ENCODE results near the gene PDSS2. TPM values are rescaled to one million over a fixed set of nuclear protein-coding genes. Genes with fewer than 3 reads are reported as not detected.

Gene PDSS2
- total RNA-seq, 1 experiment from 2014 or later: 17.8 TPM

DNA sequence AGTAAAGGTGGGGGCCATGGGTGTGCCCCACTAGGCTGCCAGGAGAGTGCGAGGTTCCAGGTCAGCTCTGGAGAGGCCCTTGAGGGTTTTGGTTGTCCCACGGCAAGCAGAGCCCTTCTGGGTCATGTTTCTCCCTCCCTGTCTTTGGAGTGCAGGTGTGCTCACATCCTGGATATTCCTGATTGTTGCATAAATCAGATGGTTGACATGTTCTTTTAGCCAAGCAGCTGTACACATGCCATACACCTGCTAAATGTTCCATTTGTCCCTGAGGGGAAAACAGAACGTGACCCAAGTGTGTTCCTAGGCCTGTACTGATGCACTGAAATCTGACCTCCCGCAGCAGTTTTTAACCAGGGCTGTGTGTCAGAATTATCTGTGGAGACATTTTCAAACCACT lies 266.5 kb downstream of the PDSS2 start:
- no peaks in the 10 kb centered on the region for H3K9me2 ChIP-seq (ENCODE audit: insufficient read depth)
- H3K9me3 ChIP-seq (ENCODE audit: insufficient read depth, low read depth): no peaks in the 10 kb centered on the region
- ChIA-PET POLR2A (ENCODE audit: unreplicated experiment) (no interaction called here), CTCF (no interaction called here)
- no peaks in the 10 kb centered on the region for H3F3A ChIP-seq (ENCODE audit: insufficient read depth, low read depth)
- H3K79me2 ChIP-seq (ENCODE audit: low read depth): no peaks in the 10 kb centered on the region
- DNase-seq: no peak
- H3K27me3 ChIP-seq (ENCODE audit: insufficient read depth, low read depth): no peaks in the 10 kb centered on the region
- no peaks in the 10 kb centered on the region for H3K36me3 ChIP-seq (ENCODE audit: low read depth)
- no peak overlapping the region for H2AFZ ChIP-seq
- no peak overlapping the region for H3K4me3 ChIP-seq
- H3K4me1 ChIP-seq (replicated peaks; ENCODE audit: insufficient read depth): no peaks in the 10 kb centered on the region
- H3K27ac ChIP-seq: no peak overlapping the region
- intact Hi-C loops (cut with micrococcal nuclease; ENCODE audit: unreplicated experiment): no loop called here
- BruUV-seq (replicated peaks): no TSS peak
- H3K4me2 ChIP-seq: no peak overlapping the region
- no peaks in the 10 kb centered on the region for H4K20me1 ChIP-seq (ENCODE audit: insufficient read depth)
- no peak for TF ChIP-seq EZH2 (IDR thresholded peaks at IDR 0.05; ENCODE audit: low read depth)
- TF ChIP-seq, protein P1, sequence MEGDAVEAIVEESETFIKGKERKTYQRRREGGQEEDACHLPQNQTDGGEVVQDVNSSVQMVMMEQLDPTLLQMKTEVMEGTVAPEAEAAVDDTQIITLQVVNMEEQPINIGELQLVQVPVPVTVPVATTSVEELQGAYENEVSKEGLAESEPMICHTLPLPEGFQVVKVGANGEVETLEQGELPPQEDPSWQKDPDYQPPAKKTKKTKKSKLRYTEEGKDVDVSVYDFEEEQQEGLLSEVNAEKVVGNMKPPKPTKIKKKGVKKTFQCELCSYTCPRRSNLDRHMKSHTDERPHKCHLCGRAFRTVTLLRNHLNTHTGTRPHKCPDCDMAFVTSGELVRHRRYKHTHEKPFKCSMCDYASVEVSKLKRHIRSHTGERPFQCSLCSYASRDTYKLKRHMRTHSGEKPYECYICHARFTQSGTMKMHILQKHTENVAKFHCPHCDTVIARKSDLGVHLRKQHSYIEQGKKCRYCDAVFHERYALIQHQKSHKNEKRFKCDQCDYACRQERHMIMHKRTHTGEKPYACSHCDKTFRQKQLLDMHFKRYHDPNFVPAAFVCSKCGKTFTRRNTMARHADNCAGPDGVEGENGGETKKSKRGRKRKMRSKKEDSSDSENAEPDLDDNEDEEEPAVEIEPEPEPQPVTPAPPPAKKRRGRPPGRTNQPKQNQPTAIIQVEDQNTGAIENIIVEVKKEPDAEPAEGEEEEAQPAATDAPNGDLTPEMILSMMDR (conservative IDR thresholded peaks at IDR 0.05): no peak

DNA sequence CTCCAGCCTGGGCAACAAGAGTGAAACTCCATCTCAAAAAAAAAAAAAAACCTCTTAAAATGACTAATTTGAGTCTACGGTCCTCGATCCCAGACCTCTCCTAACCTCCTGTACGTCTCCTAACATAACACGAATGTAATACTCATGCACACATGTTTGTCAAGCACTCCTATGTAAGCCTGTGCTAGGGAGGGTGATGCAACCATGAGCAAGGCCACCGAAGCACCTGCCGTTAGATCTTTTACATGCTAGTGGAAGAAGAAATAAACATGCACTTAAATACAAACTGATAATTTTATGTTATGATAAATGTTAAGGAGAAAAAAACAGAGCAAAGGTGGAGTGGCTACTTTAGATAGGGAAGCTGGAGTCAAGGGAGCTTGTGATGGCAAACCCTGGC lies 271.7 kb downstream of the PDSS2 start:
- Histone ChIP-seq H3F3A (ENCODE audit: insufficient read depth, low read depth) (no peaks in the 10 kb centered on the region), H2AFZ (no peak overlapping the region), H4K20me1 (ENCODE audit: insufficient read depth) (no peaks in the 10 kb centered on the region; the same call in 1 of the 2 replicates), H3K4me2 (no peak overlapping the region), H3K79me2 (ENCODE audit: low read depth) (no peaks in the 10 kb centered on the region), H3K9me3 (ENCODE audit: insufficient read depth, low read depth) (no peaks in the 10 kb centered on the region), H3K36me3 (ENCODE audit: low read depth) (no peaks in the 10 kb centered on the region), H3K4me1 (replicated peaks; ENCODE audit: insufficient read depth) (no peaks in the 10 kb centered on the region), H3K4me3 (no peak overlapping the region), H3K9me2 (ENCODE audit: insufficient read depth) (no peaks in the 10 kb centered on the region), H3K27ac (no peak overlapping the region), H3K27me3 (ENCODE audit: insufficient read depth, low read depth) (no peaks in the 10 kb centered on the region)
- TF ChIP-seq, protein P1 (conservative IDR thresholded peaks at IDR 0.05): no peak
- no peak for TF ChIP-seq EZH2 (IDR thresholded peaks at IDR 0.05; ENCODE audit: low read depth)
- DNase-seq: no peak
- ChIA-PET POLR2A (ENCODE audit: unreplicated experiment) (no interaction called here), CTCF (no interaction called here)
- no TSS peak for BruUV-seq (replicated peaks)
- intact Hi-C loops (cut with micrococcal nuclease; ENCODE audit: unreplicated experiment): no loop called here

DNA sequence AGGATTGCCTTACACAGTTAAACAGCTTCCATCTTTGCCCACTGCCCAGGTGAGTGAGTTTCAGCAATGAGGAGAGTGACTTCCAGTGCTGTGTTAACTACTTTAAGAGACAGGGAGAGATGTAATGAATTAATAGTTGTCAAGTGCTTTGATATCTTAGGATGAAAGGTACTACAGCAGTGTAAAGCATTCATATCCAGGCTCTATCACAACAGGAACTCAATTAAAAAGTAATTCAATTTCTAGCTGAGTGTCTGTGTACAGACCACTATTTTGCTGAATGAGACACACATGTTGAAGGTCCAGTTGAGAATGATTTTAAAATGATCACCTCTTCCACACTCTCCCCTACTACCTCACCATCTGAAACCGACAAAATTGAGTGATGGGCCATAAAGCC lies 273.3 kb downstream of the PDSS2 start:
- H4K20me1 ChIP-seq (ENCODE audit: insufficient read depth): no peaks in the 10 kb centered on the region; the same call in 1 of the 2 replicates
- POLR2A ChIA-PET (ENCODE audit: unreplicated experiment): no interaction called here
- no peak overlapping the region for H2AFZ ChIP-seq
- TF ChIP-seq, protein P1 (conservative IDR thresholded peaks at IDR 0.05): no peak
- no peaks in the 10 kb centered on the region for H3K27me3 ChIP-seq (ENCODE audit: insufficient read depth, low read depth)
- no peak for DNase-seq
- H3K79me2 ChIP-seq (ENCODE audit: low read depth): no peaks in the 10 kb centered on the region
- H3K27ac ChIP-seq: no peak overlapping the region
- H3K4me3 ChIP-seq: no peak overlapping the region
- no peak overlapping the region for H3K4me2 ChIP-seq
- H3K9me2 ChIP-seq (ENCODE audit: insufficient read depth): no peaks in the 10 kb centered on the region
- no peaks in the 10 kb centered on the region for H3F3A ChIP-seq (ENCODE audit: insufficient read depth, low read depth)
- no peaks in the 10 kb centered on the region for H3K9me3 ChIP-seq (ENCODE audit: insufficient read depth, low read depth)
- no TSS peak for BruUV-seq (replicated peaks)
- H3K4me1 ChIP-seq (replicated peaks; ENCODE audit: insufficient read depth): no peaks in the 10 kb centered on the region
- intact Hi-C loops (cut with micrococcal nuclease; ENCODE audit: unreplicated experiment): no loop called here
- H3K36me3 ChIP-seq (ENCODE audit: low read depth): no peaks in the 10 kb centered on the region
- CTCF ChIA-PET: no interaction called here
